BJ (cell line): ENCODE measurements around the gene DHTKD1. TPM values are rescaled to one million over a fixed set of nuclear protein-coding genes. Genes with fewer than 3 reads are reported as not detected.

Source experiments
- CTCF ChIA-PET: fragments of 350-600 bp; formaldehyde crosslinking; extraction: SDS; loops from one replicate; lab custom pipeline; 2021; ENCODE audit warnings: antibody characterized with exemption, inconsistent platforms; lab: Yijun Ruan, JAX
- POLR2A ChIA-PET: fragments of 300-600 bp; sonication (Branson Sonifier 250); formaldehyde crosslinking; extraction: SDS; loops from one replicate; lab custom pipeline; 2021; ENCODE audit warnings: antibody characterized with exemption; lab: Charles Lee
- DNase-seq: peaks from one replicate; pipeline ENCODE4 v3.0.0-alpha.2; 2011; ENCODE audit warnings: low read depth
- H3K27me3 ChIP-seq: 2 replicates; pipeline ENCODE4 v1.6.0; 2011; ENCODE audit warnings: low read length; ENCODE audit not compliant: control insufficient read depth, insufficient read depth
- H3K36me3 ChIP-seq: 2 replicates; pipeline ENCODE4 v1.5.1; 2011; ENCODE audit warnings: low read length; ENCODE audit not compliant: control insufficient read depth, insufficient read depth
- H3K4me3 ChIP-seq: 2 replicates; pipeline ENCODE4 v1.5.1; 2011; ENCODE audit warnings: low read depth, mild to moderate bottlenecking, control low read depth, low read length
- polyA plus RNA-seq: library from polyadenylated mRNA; depleted of rRNA; stranded (reverse); fragments of >200 nt; gene quantifications from 2 replicates; pipeline ENCODE4 v1.2.3, GENCODE V29; 2011
- TF ChIP-seq, protein P1 (sequence below): IDR thresholded peaks from 2 replicates; pipeline ENCODE4 v1.5.1; 2011; ENCODE audit warnings: low read depth, mild to moderate bottlenecking, control low read depth, inconsistent platforms, low read length, moderate library complexity; ENCODE audit not compliant: insufficient read depth

Gene DHTKD1
- polyA plus RNA-seq, 1 experiment = 11.1 TPM

DNA sequence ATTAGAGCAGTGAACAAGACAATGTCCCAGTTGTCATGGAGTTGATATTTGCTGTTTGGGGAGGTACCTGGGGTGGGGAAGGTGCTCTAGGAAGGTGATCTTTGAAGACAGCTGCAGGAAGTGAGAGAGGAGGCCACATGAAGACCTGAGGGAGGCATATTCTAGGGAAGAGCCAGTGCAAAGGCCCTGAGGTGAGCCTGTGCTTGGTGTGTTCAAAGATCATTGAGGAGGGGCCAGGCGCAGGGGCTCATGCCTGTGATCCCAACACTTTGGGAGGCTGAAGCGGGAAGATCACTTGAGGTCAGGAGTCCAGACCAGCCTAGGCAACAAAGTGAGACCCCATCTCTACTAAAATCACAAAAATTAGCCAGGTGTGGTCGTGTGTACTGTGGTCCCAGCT is 75.8 kb downstream of the DHTKD1 start:
- ChIA-PET POLR2A (no interaction called here), CTCF (no interaction called here)
- Histone ChIP-seq H3K4me3 (no peak overlapping the region), H3K27me3 (no peaks in the 10 kb centered on the region), H3K36me3 (peaks cover 7% of the 10 kb centered on the region)
- no peak for DNase-seq
- TF ChIP-seq, protein P1, sequence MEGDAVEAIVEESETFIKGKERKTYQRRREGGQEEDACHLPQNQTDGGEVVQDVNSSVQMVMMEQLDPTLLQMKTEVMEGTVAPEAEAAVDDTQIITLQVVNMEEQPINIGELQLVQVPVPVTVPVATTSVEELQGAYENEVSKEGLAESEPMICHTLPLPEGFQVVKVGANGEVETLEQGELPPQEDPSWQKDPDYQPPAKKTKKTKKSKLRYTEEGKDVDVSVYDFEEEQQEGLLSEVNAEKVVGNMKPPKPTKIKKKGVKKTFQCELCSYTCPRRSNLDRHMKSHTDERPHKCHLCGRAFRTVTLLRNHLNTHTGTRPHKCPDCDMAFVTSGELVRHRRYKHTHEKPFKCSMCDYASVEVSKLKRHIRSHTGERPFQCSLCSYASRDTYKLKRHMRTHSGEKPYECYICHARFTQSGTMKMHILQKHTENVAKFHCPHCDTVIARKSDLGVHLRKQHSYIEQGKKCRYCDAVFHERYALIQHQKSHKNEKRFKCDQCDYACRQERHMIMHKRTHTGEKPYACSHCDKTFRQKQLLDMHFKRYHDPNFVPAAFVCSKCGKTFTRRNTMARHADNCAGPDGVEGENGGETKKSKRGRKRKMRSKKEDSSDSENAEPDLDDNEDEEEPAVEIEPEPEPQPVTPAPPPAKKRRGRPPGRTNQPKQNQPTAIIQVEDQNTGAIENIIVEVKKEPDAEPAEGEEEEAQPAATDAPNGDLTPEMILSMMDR = no peak

DNA sequence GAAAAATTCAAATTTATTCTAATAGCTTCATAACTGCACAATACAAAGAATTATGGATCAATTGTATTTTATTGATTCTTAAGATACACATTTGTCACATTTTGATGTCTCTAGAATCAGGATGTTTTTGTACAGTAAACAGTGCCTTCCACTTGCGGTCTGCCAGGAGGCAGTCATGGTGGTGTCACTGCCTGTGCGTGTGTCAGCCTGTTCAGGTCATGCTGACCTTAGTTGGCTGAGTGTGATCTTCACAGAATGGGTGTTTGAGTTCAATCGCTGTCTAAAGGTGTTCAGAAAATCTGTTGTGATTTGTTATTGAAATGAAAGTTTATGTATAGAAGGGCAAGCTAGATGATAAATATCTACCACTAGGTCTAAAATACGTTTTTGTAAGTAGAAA is 81.4 kb downstream of the DHTKD1 start:
- POLR2A ChIA-PET = no interaction called here
- H3K36me3 ChIP-seq = no peaks in the 10 kb centered on the region; the same call in 1 of the 2 replicates
- CTCF ChIA-PET = interaction anchor here (1.2 kb wide), 1 partner anchor 20 kb away, joined by 3 read pairs; no protein-coding TSS in a partner anchor
- no peak overlapping the region for H3K4me3 ChIP-seq
- no peaks in the 10 kb centered on the region for H3K27me3 ChIP-seq
- TF ChIP-seq, protein P1 = no peak
- no peak for DNase-seq

DNA sequence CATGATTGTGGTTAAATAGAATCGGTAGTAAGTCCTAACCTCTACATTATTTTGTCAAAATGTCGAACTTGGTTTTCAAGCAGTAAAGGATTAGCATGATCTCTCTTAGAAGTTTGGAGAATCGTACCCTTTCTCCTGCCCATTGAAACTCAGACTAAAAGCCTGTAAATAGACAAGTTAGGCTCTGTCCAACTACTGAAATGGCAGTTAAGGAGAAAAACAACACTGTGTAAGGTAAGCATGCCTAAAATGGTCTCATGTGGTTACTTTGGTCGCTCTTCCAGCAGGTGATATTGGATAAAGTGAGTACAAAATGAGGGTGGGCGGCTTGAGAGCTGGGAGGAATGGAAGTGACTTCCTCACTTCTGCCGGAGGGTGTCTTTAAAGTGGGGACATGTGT is 85.8 kb downstream of the DHTKD1 start:
- TF ChIP-seq, protein P1 = no peak
- no peaks in the 10 kb centered on the region for H3K27me3 ChIP-seq
- CTCF ChIA-PET = no interaction called here
- POLR2A ChIA-PET = no interaction called here
- H3K4me3 ChIP-seq = no peak overlapping the region
- DNase-seq = no peak
- H3K36me3 ChIP-seq = peaks cover 6% of the 10 kb centered on the region

DNA sequence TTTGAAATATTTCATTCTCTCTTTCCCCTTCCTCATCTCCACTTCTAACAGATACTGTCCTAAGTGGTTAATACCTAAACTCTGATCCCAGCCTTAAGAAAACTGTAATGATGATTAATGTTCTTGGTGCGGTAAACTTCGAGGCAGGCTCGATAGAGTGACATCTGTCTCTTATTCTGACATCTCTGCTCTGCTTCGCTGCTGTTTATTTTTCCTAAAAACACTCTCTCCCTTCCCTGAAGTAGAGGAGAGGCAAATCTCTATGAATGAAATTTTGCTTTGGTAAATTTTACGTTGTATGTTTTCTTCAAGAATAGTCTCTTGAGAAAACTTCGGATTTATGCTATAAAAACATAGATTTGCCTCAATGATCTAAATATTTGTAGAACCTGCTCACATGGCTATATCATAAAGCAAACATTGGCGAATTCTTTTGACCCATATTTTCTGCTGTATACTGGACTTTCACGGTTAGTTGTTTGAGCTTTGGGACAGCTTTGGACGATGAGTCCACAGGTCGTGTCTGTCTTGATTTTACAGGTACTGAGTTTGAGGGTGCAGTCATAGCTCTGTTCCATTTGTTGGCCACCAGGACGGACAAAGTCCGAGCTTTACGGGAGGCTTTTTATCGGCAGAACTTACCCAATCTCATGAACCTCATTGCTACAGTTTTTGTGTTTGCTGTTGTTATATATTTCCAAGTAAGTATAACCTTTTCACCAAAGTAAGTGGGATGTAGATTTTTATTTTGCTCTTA is 87.8 kb downstream of the DHTKD1 start:
- CTCF ChIA-PET = interaction anchor here (0.9 kb wide), 1 partner anchor 13 kb away, joined by 3 read pairs; no protein-coding TSS in a partner anchor
- POLR2A ChIA-PET = no interaction called here
- H3K27me3 ChIP-seq = no peaks in the 10 kb centered on the region

DNA sequence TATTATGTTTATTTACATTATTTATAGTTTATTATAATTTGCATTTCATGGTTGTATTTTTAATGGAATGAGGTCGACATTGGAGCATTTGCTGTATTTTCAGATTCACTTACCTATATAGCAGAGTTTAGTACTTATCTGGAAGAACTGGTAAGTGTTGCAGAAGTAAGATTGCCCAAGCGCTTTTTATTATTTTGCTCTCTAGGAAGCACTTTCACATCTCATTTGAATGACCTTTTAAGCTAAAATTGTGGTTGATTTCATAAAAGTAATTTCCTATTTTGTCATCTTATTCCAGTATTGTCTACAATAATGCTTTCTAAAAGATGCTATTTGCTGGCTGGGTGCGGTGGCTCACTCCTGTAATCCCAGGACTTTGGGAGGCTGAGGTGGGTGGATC is 89.4 kb downstream of the DHTKD1 start:
- DNase-seq = no peak
- POLR2A ChIA-PET = no interaction called here
- TF ChIP-seq, protein P1 = no peak
- H3K27me3 ChIP-seq = no peaks in the 10 kb centered on the region
- peaks cover 9% of the 10 kb centered on the region for H3K36me3 ChIP-seq
- H3K4me3 ChIP-seq = no peak overlapping the region
- CTCF ChIA-PET = interaction anchor here (0.7 kb wide), 1 partner anchor 10 kb away, joined by 3 read pairs; no protein-coding TSS in a partner anchor

More for the DNA sequence above, 87.8 kb downstream of the DHTKD1 start:
- DNase-seq = no peak
- Histone ChIP-seq H3K36me3 (peaks cover 6% of the 10 kb centered on the region), H3K4me3 (no peak overlapping the region)
- TF ChIP-seq, protein P1 = no peak
